DLD1 (cell line): ENCODE results near the gene CHST11.

Source experiments
- in situ Hi-C: cut with HindIII; loops from 2 replicates; pipeline ENCODE4 v1.10.0; 2017; ENCODE audit warnings: low sequenced_read_pairs

The CHST11 gene

GRCh38 chr12:104668274-104668718 lies 211.5 kb downstream of the CHST11 start:
- in situ Hi-C loops = no loop called here

- in situ Hi-C loops = no loop called here
These were observed 212.5 kb downstream of the CHST11 start for GRCh38 chr12:104669089-104669721.

GRCh38 chr12:104669851-104670337 lies 213.1 kb downstream of the CHST11 start:
- in situ Hi-C loops = no loop called here

GRCh38 chr12:104670439-104671408 lies 214.0 kb downstream of the CHST11 start:
- in situ Hi-C loops = no loop called here

GRCh38 chr12:104671409-104672095 lies 214.8 kb downstream of the CHST11 start:
- in situ Hi-C loops = no loop called here

GRCh38 chr12:104672096-104672445 lies 215.3 kb downstream of the CHST11 start:
- in situ Hi-C loops = no loop called here

GRCh38 chr12:104672501-104673265 lies 215.9 kb downstream of the CHST11 start:
- in situ Hi-C loops = no loop called here

- in situ Hi-C loops = no loop called here
These were observed 216.5 kb downstream of the CHST11 start for GRCh38 chr12:104673294-104673693.

GRCh38 chr12:104673696-104674482 lies 217.1 kb downstream of the CHST11 start:
- in situ Hi-C loops = no loop called here

- in situ Hi-C loops = no loop called here
These were observed 219.9 kb downstream of the CHST11 start for GRCh38 chr12:104676636-104677035.

GRCh38 chr12:104677441-104678089 lies 220.8 kb downstream of the CHST11 start:
- in situ Hi-C loops = no loop called here

GRCh38 chr12:104680070-104680469 lies 223.3 kb downstream of the CHST11 start:
- in situ Hi-C loops = no loop called here

GRCh38 chr12:104680491-104680890 lies 223.7 kb downstream of the CHST11 start:
- in situ Hi-C loops = no loop called here

GRCh38 chr12:104681012-104681690 lies 224.4 kb downstream of the CHST11 start:
- in situ Hi-C loops = no loop called here

- in situ Hi-C loops = no loop called here
These were observed 226.1 kb downstream of the CHST11 start for GRCh38 chr12:104682790-104683279.

- in situ Hi-C loops = no loop called here
These were observed 227.2 kb downstream of the CHST11 start for GRCh38 chr12:104683831-104684503.

- in situ Hi-C loops = no loop called here
These were observed 228.1 kb downstream of the CHST11 start for GRCh38 chr12:104684884-104685283.

- in situ Hi-C loops = no loop called here
These were observed 228.6 kb downstream of the CHST11 start for GRCh38 chr12:104685366-104685765.
